ENCODE measurements around the gene VPS26B. TPM values are rescaled to one million over a fixed set of nuclear protein-coding genes. Genes with fewer than 3 reads are reported as not detected.
"Not testable (repeated sequence)": the region's sequence is repeated elsewhere in the genome, so short reads cannot be mapped to it uniquely, and the experiment has no call there.

Gene VPS26B
- total and polyA plus RNA-seq, 2 experiments from 2014 or later, result 27.4 to 36.9 TPM

GRCh38 chr11:134254433-134255183, 30.1 kb downstream of the VPS26B start:
- Histone ChIP-seq H2AFZ (peak overlapping the region; percentile 96; the same call in 1 of the 2 replicates), H3K9ac (peak overlapping the region; percentile 79), H3K79me2 (ENCODE audit: insufficient read depth) (peaks cover 25% of the 10 kb centered on the region), H3K36me3 (ENCODE audit: low read depth) (no peaks in the 10 kb centered on the region), H3K4me3 (peak overlapping the region; percentile 89), H3K27ac (no peak overlapping the region), H3K4me2 (ENCODE audit: unreplicated experiment) (peak overlapping the region; percentile 82), H4K20me1 (ENCODE audit: insufficient read depth) (no peaks in the 10 kb centered on the region), H3K4me1 (ENCODE audit: insufficient read depth) (peaks cover 15% of the 10 kb centered on the region), H3K9me2 (ENCODE audit: insufficient read depth) (no peaks in the 10 kb centered on the region), H3F3A (ENCODE audit: insufficient read depth) (0 out of 2 replicates have a peak, but pooled peaks cover 10% of the 10 kb centered on the region), H3K27me3 (replicated peaks; ENCODE audit: insufficient read depth) (no peaks in the 10 kb centered on the region), H3K9me3 (ENCODE audit: low read depth) (no peaks in the 10 kb centered on the region)
- no peak for TF ChIP-seq EZH2phosphoT487 (IDR thresholded peaks at IDR 0.05; ENCODE audit: insufficient read depth, low read depth)
- no peak for TF ChIP-seq EZH2 (IDR thresholded peaks at IDR 0.05; ENCODE audit: insufficient read depth, poor library complexity, severe bottlenecking)
- in situ Hi-C loops (cut with MboI), result no loop called here
- 70 to 72% methylated on average over 3 of the region's 3 CpGs for WGBS, 2 experiments (ENCODE audit: low coverage in 1 of 2, low lambda C conversion rate in 2 of 2, missing lambda C conversion rate in 2 of 2)
- DNase-seq, result no peak

GRCh38 chr11:134255184-134255561, 30.7 kb downstream of the VPS26B start:
- H3F3A ChIP-seq (ENCODE audit: insufficient read depth), result 0 out of 2 replicates have a peak, but pooled peaks cover 10% of the 10 kb centered on the region
- in situ Hi-C loops (cut with MboI); H3K9ac ChIP-seq; H3K27ac ChIP-seq; H4K20me1 ChIP-seq (ENCODE audit: insufficient read depth); H3K9me2 ChIP-seq (ENCODE audit: insufficient read depth); H3K36me3 ChIP-seq (ENCODE audit: low read depth); H3K9me3 ChIP-seq (ENCODE audit: low read depth); H2AFZ ChIP-seq; H3K4me3 ChIP-seq; H3K27me3 ChIP-seq (replicated peaks; ENCODE audit: insufficient read depth); DNase-seq; H3K4me2 ChIP-seq (ENCODE audit: unreplicated experiment): not testable (repeated sequence)
- H3K4me1 ChIP-seq (ENCODE audit: insufficient read depth), result peaks cover 15% of the 10 kb centered on the region
- 97% methylated on average over 5 of the region's 5 CpGs for WGBS, 2 experiments (ENCODE audit: low coverage in 1 of 2, low lambda C conversion rate in 2 of 2, missing lambda C conversion rate in 2 of 2)
- H3K79me2 ChIP-seq (ENCODE audit: insufficient read depth), result peaks cover 25% of the 10 kb centered on the region

GRCh38 chr11:134257101-134257500, 32.6 kb downstream of the VPS26B start:
- Histone ChIP-seq H3K4me1 (ENCODE audit: insufficient read depth) (peaks cover 12% of the 10 kb centered on the region), H2AFZ (no peak overlapping the region), H3K36me3 (ENCODE audit: low read depth) (peaks cover 12% of the 10 kb centered on the region; the same call in 1 of the 2 replicates), H3K4me3 (no peak overlapping the region), H3K79me2 (ENCODE audit: insufficient read depth) (peaks cover 25% of the 10 kb centered on the region), H3K9me3 (ENCODE audit: low read depth) (no peaks in the 10 kb centered on the region), H3K9me2 (ENCODE audit: insufficient read depth) (no peaks in the 10 kb centered on the region), H3K27ac (no peak overlapping the region), H3K4me2 (ENCODE audit: unreplicated experiment) (no peak overlapping the region), H3F3A (ENCODE audit: insufficient read depth) (0 out of 2 replicates have a peak, but pooled peaks cover 6% of the 10 kb centered on the region), H3K9ac (no peak overlapping the region), H3K27me3 (replicated peaks; ENCODE audit: insufficient read depth) (no peaks in the 10 kb centered on the region), H4K20me1 (ENCODE audit: insufficient read depth) (no peaks in the 10 kb centered on the region)
- DNase-seq, result no peak
- in situ Hi-C loops (cut with MboI), result no loop called here
- TF ChIP-seq EZH2 (IDR thresholded peaks at IDR 0.05; ENCODE audit: insufficient read depth, poor library complexity, severe bottlenecking) (no peak), EZH2phosphoT487 (IDR thresholded peaks at IDR 0.05; ENCODE audit: insufficient read depth, low read depth) (no peak)
- WGBS, 2 experiments (ENCODE audit: low coverage in 1 of 2, low lambda C conversion rate in 2 of 2, missing lambda C conversion rate in 2 of 2), result 90 to 97% methylated on average over 11 of the region's 11 CpGs

GRCh38 chr11:134258577-134258976, 34.1 kb downstream of the VPS26B start:
- H4K20me1 ChIP-seq (ENCODE audit: insufficient read depth), result no peaks in the 10 kb centered on the region
- no peak for DNase-seq
- peaks cover 8% of the 10 kb centered on the region for H3K4me1 ChIP-seq (ENCODE audit: insufficient read depth)
- no peak overlapping the region for H3K9ac ChIP-seq
- no peak overlapping the region for H2AFZ ChIP-seq
- no peak overlapping the region for H3K4me3 ChIP-seq
- no peaks in the 10 kb centered on the region for H3K27me3 ChIP-seq (replicated peaks; ENCODE audit: insufficient read depth)
- no peaks in the 10 kb centered on the region for H3K9me2 ChIP-seq (ENCODE audit: insufficient read depth)
- WGBS, 2 experiments (ENCODE audit: low coverage in 1 of 2, low lambda C conversion rate in 2 of 2, missing lambda C conversion rate in 2 of 2), result 87 to 89% methylated on average over 4 of the region's 4 CpGs
- no peaks in the 10 kb centered on the region for H3F3A ChIP-seq (ENCODE audit: insufficient read depth)
- H3K4me2 ChIP-seq (ENCODE audit: unreplicated experiment), result no peak overlapping the region
- no peaks in the 10 kb centered on the region for H3K9me3 ChIP-seq (ENCODE audit: low read depth)
- peaks cover 23% of the 10 kb centered on the region for H3K79me2 ChIP-seq (ENCODE audit: insufficient read depth)
- peaks cover 12% of the 10 kb centered on the region; the same call in 1 of the 2 replicates for H3K36me3 ChIP-seq (ENCODE audit: low read depth)
- no peak overlapping the region for H3K27ac ChIP-seq
- no peak for TF ChIP-seq EZH2 (IDR thresholded peaks at IDR 0.05; ENCODE audit: insufficient read depth, poor library complexity, severe bottlenecking)
- no peak for TF ChIP-seq EZH2phosphoT487 (IDR thresholded peaks at IDR 0.05; ENCODE audit: insufficient read depth, low read depth)
- in situ Hi-C loops (cut with MboI), result no loop called here
